SK-N-SH (cell line): Measurements from ENCODE around the gene ELOVL1.

Source experiments
- CTCF ChIP-seq: fragments of 200-600 bp; sonication (generic); IDR thresholded peaks from 2 replicates; pipeline ENCODE4 v1.6.1; 2017; ENCODE audit warnings: antibody characterized with exemption, mild to moderate bottlenecking, moderate library complexity
- EP300 ChIP-seq, 2 experiments: IDR thresholded peaks; 2 replicates each; pipeline versions ENCODE4 v1.4.0 to v1.6.1; 2012; ENCODE audit warnings: borderline replicate concordance in 1 of 2, low read depth in 1 of 2, low read length in 1 of 2
- FOXM1 ChIP-seq: IDR thresholded peaks from 2 replicates; pipeline ENCODE4 v1.4.0; 2012; ENCODE audit warnings: low read depth, mild to moderate bottlenecking
- GABPA ChIP-seq: IDR thresholded peaks from 2 replicates; pipeline ENCODE4 v1.4.0; 2012; ENCODE audit warnings: low read depth, mild to moderate bottlenecking
- GATA2 ChIP-seq: sonication (generic); formaldehyde crosslinking; IDR thresholded peaks from 2 replicates; pipeline ENCODE4 v1.5.0; 2020; ENCODE audit warnings: mild to moderate bottlenecking, missing genetic modification reagents
- MAX ChIP-seq: IDR thresholded peaks from 2 replicates; pipeline ENCODE4 v1.4.0; 2012; ENCODE audit warnings: low read depth
- POLR2AphosphoS5 ChIP-seq: IDR thresholded peaks from 2 replicates; pipeline ENCODE4 v1.6.1; 2012; ENCODE audit warnings: low read depth, low read length
- RAD21 ChIP-seq: IDR thresholded peaks from 2 replicates; pipeline ENCODE4 v1.6.1; 2012; ENCODE audit warnings: mild to moderate bottlenecking, low read length
- REST ChIP-seq: IDR thresholded peaks from 2 replicates; pipeline ENCODE4 v1.6.1; 2012; ENCODE audit warnings: mild to moderate bottlenecking, low read depth, low read length, moderate library complexity
- RFX5 ChIP-seq: IDR thresholded peaks from 2 replicates; pipeline ENCODE4 v1.6.1; 2012; ENCODE audit warnings: mild to moderate bottlenecking, improper control_type of control experiment, low read length
- SIN3A ChIP-seq: IDR thresholded peaks from 2 replicates; pipeline ENCODE4 v1.6.1; 2012; ENCODE audit warnings: low read depth, mild to moderate bottlenecking, low read length, moderate library complexity, borderline replicate concordance
- SMC3 ChIP-seq: IDR thresholded peaks from 2 replicates; pipeline ENCODE4 v1.6.1; 2012; ENCODE audit warnings: low read depth, low read length, improper control_type of control experiment
- TEAD4 ChIP-seq: IDR thresholded peaks from 2 replicates; pipeline ENCODE4 v1.4.0; 2012; ENCODE audit warnings: mild to moderate bottlenecking, borderline replicate concordance; ENCODE audit not compliant: insufficient read depth

- TF ChIP-seq REST, result no peak
- no peak for TF ChIP-seq GATA2 (CRISPR knock-in tag)
- TF ChIP-seq SMC3, result no peak
- no peak for TF ChIP-seq FOXM1
- no peak for TF ChIP-seq POLR2AphosphoS5
- TF ChIP-seq CTCF, result no peak
- TF ChIP-seq SIN3A, result no peak
- TF ChIP-seq TEAD4, result no peak
- no peak for TF ChIP-seq MAX
- no peak for TF ChIP-seq RAD21
- no peak for TF ChIP-seq EP300 (IDR thresholded peaks at IDR 0.05; ENCODE audit: borderline replicate concordance in 1 of 2, low read depth in 1 of 2, low read length in 1 of 2)
- no peak for TF ChIP-seq GABPA
- no peak for TF ChIP-seq RFX5
Observed at GRCh38 chr1:43376723-43377235, 9.0 kb upstream of the ELOVL1 start.
